Progenitor cell of endocrine pancreas (in vitro differentiated cells): ENCODE data around the gene DNM3. TPM values are rescaled to one million over a fixed set of nuclear protein-coding genes. Genes with fewer than 3 reads are reported as not detected.

Source experiments
- DNase-seq: peaks from one replicate; pipeline ENCODE4 v3.0.0; 2021; ENCODE audit warnings: low spot score; ENCODE audit not compliant: unreplicated experiment
- H3K27ac Mint-ChIP-seq: 2 replicates; pipeline ENCODE4 v1.8.0; 2021; ENCODE audit warnings: mild to moderate bottlenecking, moderate library complexity, mixed read lengths
- H3K27me3 Mint-ChIP-seq: 2 replicates; pipeline ENCODE4 v1.8.0; 2021; ENCODE audit warnings: mixed read lengths
- H3K36me3 Mint-ChIP-seq: 2 replicates; pipeline ENCODE4 v1.8.0; 2022; ENCODE audit warnings: mixed read lengths; ENCODE audit not compliant: insufficient read depth
- H3K4me1 Mint-ChIP-seq: 2 replicates; pipeline ENCODE4 v1.8.0; 2021; ENCODE audit warnings: low read depth, mixed read lengths
- H3K4me3 Mint-ChIP-seq: 2 replicates; pipeline ENCODE4 v1.8.0; 2021; ENCODE audit warnings: low read depth, mild to moderate bottlenecking, moderate library complexity, mixed read lengths
- H3K9me3 Mint-ChIP-seq: 2 replicates; pipeline ENCODE4 v1.8.0; 2021; ENCODE audit warnings: low read depth, mixed read lengths
- CTCF ChIP-seq: fragments of 200-600 bp; sonication (generic); IDR thresholded peaks from one replicate; pipeline ENCODE4 v1.5.0; 2021; ENCODE audit warnings: antibody characterized with exemption, mild to moderate bottlenecking; ENCODE audit not compliant: unreplicated experiment
- total RNA-seq: library from RNA; stranded (reverse); gene quantifications from 2 replicates; pipeline ENCODE4 v1.2.1, GENCODE V29; 2021

DNM3 gene
- total RNA-seq, 1 donor from 2014 or later, result 0.48 TPM

GRCh38 chr1:171948511-171948910 lies 107.2 kb downstream of the DNM3 start:
- no peak overlapping the region for H3K4me3 Mint-ChIP-seq
- no peaks in the 10 kb centered on the region for H3K27me3 Mint-ChIP-seq
- TF ChIP-seq CTCF, result no peak
- DNase-seq, result no peak
- no peak overlapping the region for H3K27ac Mint-ChIP-seq
- H3K9me3 Mint-ChIP-seq, result peaks cover 4% of the 10 kb centered on the region
- no peaks in the 10 kb centered on the region for H3K36me3 Mint-ChIP-seq
- H3K4me1 Mint-ChIP-seq, result no peaks in the 10 kb centered on the region

- Mint-ChIP-seq H3K4me3 (no peak overlapping the region), H3K27ac (no peak overlapping the region), H3K36me3 (no peaks in the 10 kb centered on the region), H3K27me3 (no peaks in the 10 kb centered on the region), H3K4me1 (no peaks in the 10 kb centered on the region), H3K9me3 (peaks cover 4% of the 10 kb centered on the region)
- DNase-seq, result no peak
- no peak for TF ChIP-seq CTCF
Observed at GRCh38 chr1:171949316-171949715, 108.0 kb downstream of the DNM3 start.

- DNase-seq, result no peak
- H3K36me3 Mint-ChIP-seq, result no peaks in the 10 kb centered on the region
- no peak for TF ChIP-seq CTCF
- peaks cover 4% of the 10 kb centered on the region for H3K9me3 Mint-ChIP-seq
- H3K27ac Mint-ChIP-seq, result no peak overlapping the region
- H3K27me3 Mint-ChIP-seq, result no peaks in the 10 kb centered on the region
- H3K4me3 Mint-ChIP-seq, result no peak overlapping the region
- H3K4me1 Mint-ChIP-seq, result no peaks in the 10 kb centered on the region
Observed at GRCh38 chr1:171953835-171954234, 112.5 kb downstream of the DNM3 start.

GRCh38 chr1:171954361-171954760 lies 113.1 kb downstream of the DNM3 start:
- Mint-ChIP-seq H3K36me3 (no peaks in the 10 kb centered on the region), H3K4me1 (no peaks in the 10 kb centered on the region), H3K9me3 (peaks cover 4% of the 10 kb centered on the region), H3K27me3 (no peaks in the 10 kb centered on the region), H3K27ac (no peak overlapping the region), H3K4me3 (no peak overlapping the region)
- TF ChIP-seq CTCF, result no peak
- no peak for DNase-seq

- H3K4me3 Mint-ChIP-seq, result no peak overlapping the region
- no peaks in the 10 kb centered on the region for H3K36me3 Mint-ChIP-seq
- H3K4me1 Mint-ChIP-seq, result peaks cover 2% of the 10 kb centered on the region
- TF ChIP-seq CTCF, result no peak
- no peak overlapping the region for H3K27ac Mint-ChIP-seq
- no peaks in the 10 kb centered on the region for H3K27me3 Mint-ChIP-seq
- DNase-seq, result no peak
- H3K9me3 Mint-ChIP-seq, result no peaks in the 10 kb centered on the region
Observed at GRCh38 chr1:171961861-171962260, 120.6 kb downstream of the DNM3 start.

GRCh38 chr1:171963762-171964161 lies 122.5 kb downstream of the DNM3 start:
- Mint-ChIP-seq H3K4me3 (no peak overlapping the region), H3K4me1 (peaks cover 3% of the 10 kb centered on the region), H3K27me3 (no peaks in the 10 kb centered on the region), H3K27ac (no peak overlapping the region), H3K36me3 (no peaks in the 10 kb centered on the region), H3K9me3 (no peaks in the 10 kb centered on the region)
- DNase-seq, result no peak
- no peak for TF ChIP-seq CTCF
